T-cell (primary cell): ENCODE measurements around the gene NHSL2. TPM values are rescaled to one million over a fixed set of nuclear protein-coding genes. Genes with fewer than 3 reads are reported as not detected.

Experiments
- ATAC-seq, 4 experiments: fragments of 200-7000 bp in 3 of 4; fragments of 150-1000 bp in 1 of 4; cut with Tn5 transposase; replicated peaks in 1 of 4; 1 replicate in 3 of 4; 2 replicates in 1 of 4; pipeline ENCODE4 v1.10.0; 2021; ENCODE audit warnings: moderate library complexity in 3 of 4, mild to moderate bottlenecking in 2 of 4, moderate number of reproducible peaks in 1 of 4
- CTCF ChIA-PET, 2 donors: fragments of 300-600 bp; sonication (Branson Sonifier 250); formaldehyde crosslinking; loops; one replicate each; lab custom pipeline; 2022; ENCODE audit warnings: antibody characterized with exemption in 2 of 2; lab: Charles Lee
- POLR2A ChIA-PET, 2 donors: fragments of 300-600 bp; sonication (Branson Sonifier 250); formaldehyde crosslinking; loops; one replicate each; lab custom pipeline; 2022; ENCODE audit warnings: antibody characterized with exemption in 2 of 2; lab: Charles Lee
- DNase-seq, 35 experiments: peaks; one replicate each; pipeline versions ENCODE4 v3.0.0 to v3.0.0-alpha.2; 2013 to 2023
- H3K27ac ChIP-seq: one replicate; pipeline ENCODE4 v1.5.1; 2013; ENCODE audit warnings: low read length
- H3K27me3 ChIP-seq, 2 experiments: replicated peaks in 1 of 2; 1 replicate in 1 of 2; 2 replicates in 1 of 2; pipeline versions ENCODE4 v1.6.1 to v1.7.0; 2013; ENCODE audit warnings: low read length in 1 of 2, mixed read lengths in 1 of 2; ENCODE audit not compliant: control insufficient read depth in 2 of 2, insufficient read depth in 2 of 2; ENCODE audit errors: extremely low read depth in 1 of 2
- H3K36me3 ChIP-seq, 2 donors: 1 replicate in 1 of 2; 2 replicates in 1 of 2; pipeline versions ENCODE4 v1.6.1 to v1.7.0; 2013; ENCODE audit warnings: low read length in 1 of 2; ENCODE audit not compliant: control insufficient read depth in 2 of 2, insufficient read depth in 1 of 2; ENCODE audit errors: extremely low read depth in 1 of 2
- H3K4me1 ChIP-seq, 2 experiments: 1 replicate in 1 of 2; 2 replicates in 1 of 2; pipeline versions ENCODE4 v1.6.1 to v1.7.0; 2013; ENCODE audit warnings: low read length in 2 of 2, mixed read lengths in 1 of 2; ENCODE audit not compliant: insufficient read depth in 2 of 2, control insufficient read depth in 1 of 2; ENCODE audit errors: extremely low read depth in 1 of 2
- H3K4me3 ChIP-seq, 2 donors: 1 replicate in 1 of 2; 2 replicates in 1 of 2; pipeline versions ENCODE4 v1.5.1 to v1.7.0; 2013; ENCODE audit warnings: mild to moderate bottlenecking in 2 of 2, low read length in 1 of 2, moderate library complexity in 1 of 2; ENCODE audit not compliant: control insufficient read depth in 1 of 2; ENCODE audit errors: extremely low read depth in 1 of 2
- H3K9me3 ChIP-seq: 2 replicates; pipeline ENCODE4 v1.7.0; 2013
- H3K27ac Mint-ChIP-seq, 2 donors: one replicate each; pipeline ENCODE4 v1.8.0; 2020 to 2021; ENCODE audit warnings: mild to moderate bottlenecking in 2 of 2, mixed read lengths in 2 of 2
- H3K27me3 Mint-ChIP-seq, 2 donors: one replicate each; pipeline ENCODE4 v1.8.0; 2021 to 2022; ENCODE audit warnings: mixed read lengths in 2 of 2
- H3K36me3 Mint-ChIP-seq: one replicate; pipeline ENCODE4 v1.8.0; 2021; ENCODE audit warnings: mixed read lengths
- H3K4me1 Mint-ChIP-seq, 3 donors: one replicate each; pipeline ENCODE4 v1.8.0; 2020 to 2022; ENCODE audit warnings: mixed read lengths in 3 of 3, mild to moderate bottlenecking in 1 of 3
- H3K4me3 Mint-ChIP-seq, 3 donors: one replicate each; pipeline ENCODE4 v1.8.0; 2020 to 2022; ENCODE audit warnings: mild to moderate bottlenecking in 3 of 3, mixed read lengths in 3 of 3, moderate library complexity in 3 of 3
- H3K9me3 Mint-ChIP-seq, 3 donors: one replicate each; pipeline ENCODE4 v1.8.0; 2020 to 2022; ENCODE audit warnings: mixed read lengths in 3 of 3
- WGBS: methylation state at CpG from one replicate; pipeline ENCODE4 v1.1.5; 2013; ENCODE audit warnings: missing lambda C conversion rate; ENCODE audit not compliant: insufficient coverage; 5-methylcytosine and 5-hydroxymethylcytosine counted together
- total RNA-seq, 35 experiments: library from RNA in 6 of 35; stranded (reverse) in 6 of 35; fragments of 120-200 nt in 1 of 35; gene quantifications; one replicate each; pipeline versions ENCODE4 v1.2.1 to v1.2.4 and lab custom pipeline; 2013 to 2026

NHSL2 gene
- total RNA-seq, 5 donors from 2014 or later (not counting 1 experiment from before 2014, with no cell fraction given): 3.3 to 11.7 (median 8.1) TPM

DNA sequence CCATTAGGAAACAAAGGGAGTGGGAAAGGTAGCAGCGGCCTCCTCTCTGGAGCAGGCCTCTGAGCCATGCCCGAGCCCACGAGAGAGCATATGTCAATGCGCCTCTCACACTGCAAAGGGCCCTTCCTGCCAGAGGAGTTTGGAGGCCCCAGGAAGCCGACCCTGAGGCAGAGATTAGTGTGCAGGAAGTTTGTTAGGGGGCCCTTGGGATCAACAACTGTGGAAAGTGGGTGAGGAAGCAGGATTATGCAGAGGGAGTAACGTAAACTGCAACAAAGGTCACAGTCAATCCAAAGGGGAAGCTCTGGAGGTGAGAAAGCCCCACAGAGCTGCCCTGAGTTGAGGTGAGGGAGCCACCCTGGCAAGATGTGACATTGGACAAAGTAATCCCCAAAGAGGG is 203.7 kb downstream of the NHSL2 start:
- Histone ChIP-seq H3K4me1 (peaks cover 0 to 16% of the 10 kb centered on the region in 2 experiments), H3K4me3 (no peak overlapping the region), H3K9me3 (no peaks in the 10 kb centered on the region), H3K36me3 (no peaks in the 10 kb centered on the region), H3K27me3 (no peaks in the 10 kb centered on the region), H3K27ac (no peak overlapping the region)
- Mint-ChIP-seq H3K4me3 (no peak overlapping the region), H3K9me3 (no peaks in the 10 kb centered on the region), H3K27ac (peak overlapping the region; percentile 46 to 68), H3K36me3 (peaks cover 3% of the 10 kb centered on the region), H3K27me3 (peaks cover 0 to 22% of the 10 kb centered on the region in 2 donors), H3K4me1 (peaks cover 0 to 36% (median 13%) of the 10 kb centered on the region in 3 donors)
- WGBS: 100% methylated on average over 1 of the region's 6 CpGs
- ATAC-seq (no peak), DNase-seq (no peak)
- ChIA-PET POLR2A (no interaction called here), CTCF (interaction anchor here in 1 of 2 donors (0.6 kb wide), 1 partner anchor 13 kb away, joined by 3 read pairs; no protein-coding TSS in a partner anchor)

DNA sequence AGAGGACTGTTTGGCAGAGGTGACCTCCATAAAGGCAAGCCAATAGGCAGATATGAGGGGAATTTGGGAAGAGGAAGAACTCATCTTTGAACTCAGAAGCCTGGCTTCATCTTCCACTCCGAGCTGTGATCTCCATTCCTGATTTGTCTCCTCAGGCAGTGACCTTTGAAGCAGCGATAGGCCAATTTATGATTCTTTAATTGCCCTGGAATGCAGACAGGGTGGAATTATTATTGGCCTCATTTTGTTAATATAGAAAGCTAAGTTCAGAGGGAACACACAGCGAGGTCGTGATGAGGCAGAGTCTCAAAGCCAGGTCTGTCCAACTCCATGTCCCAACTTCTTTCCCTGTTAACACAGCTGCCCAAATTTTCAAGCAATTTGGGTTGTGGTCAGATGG is 204.2 kb downstream of the NHSL2 start:
- H3K9me3 Mint-ChIP-seq: no peaks in the 10 kb centered on the region
- peaks cover 0 to 16% of the 10 kb centered on the region in 2 experiments for H3K4me1 ChIP-seq
- H3K4me3 Mint-ChIP-seq: no peak overlapping the region
- H3K4me3 ChIP-seq: no peak overlapping the region
- peaks cover 3% of the 10 kb centered on the region for H3K36me3 Mint-ChIP-seq
- WGBS: no CpG with 5 or more reads among the region's 4 CpGs
- no peak for ATAC-seq
- H3K36me3 ChIP-seq: no peaks in the 10 kb centered on the region
- POLR2A ChIA-PET: no interaction called here
- peak overlapping the region in 1 of 2 donors; percentile 68 for H3K27ac Mint-ChIP-seq
- H3K4me1 Mint-ChIP-seq: peaks cover 0 to 39% (median 13%) of the 10 kb centered on the region in 3 donors
- DNase-seq: no peak
- CTCF ChIA-PET: no interaction called here
- no peaks in the 10 kb centered on the region for H3K9me3 ChIP-seq
- H3K27ac ChIP-seq: no peak overlapping the region
- no peaks in the 10 kb centered on the region for H3K27me3 ChIP-seq
- peaks cover 0 to 25% of the 10 kb centered on the region in 2 donors for H3K27me3 Mint-ChIP-seq

DNA sequence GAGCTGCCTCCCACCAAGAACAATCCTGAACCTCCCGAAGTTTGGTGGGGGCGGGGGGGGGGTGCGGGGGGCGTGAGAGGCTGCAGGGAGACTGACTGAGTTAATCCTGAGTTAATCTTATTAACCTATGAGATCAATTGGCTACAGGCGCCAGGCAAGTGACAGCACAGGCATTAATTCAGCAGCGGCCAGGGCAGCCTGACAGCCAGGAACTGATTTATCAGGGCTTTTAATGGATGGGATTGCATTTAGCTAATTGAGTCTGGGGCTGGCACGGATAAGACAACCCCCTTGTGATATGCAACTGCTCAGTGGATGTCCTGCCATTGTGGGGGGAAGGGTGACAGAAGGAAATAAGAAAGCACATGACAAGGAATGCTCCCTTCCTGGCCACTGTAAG is 204.7 kb downstream of the NHSL2 start:
- Mint-ChIP-seq H3K9me3 (no peaks in the 10 kb centered on the region), H3K4me3 (no peak overlapping the region), H3K27me3 (peaks cover 0 to 30% of the 10 kb centered on the region in 2 donors), H3K27ac (peak overlapping the region in 1 of 2 donors; percentile 27), H3K4me1 (peaks cover 0 to 40% (median 15%) of the 10 kb centered on the region in 3 donors), H3K36me3 (peaks cover 3% of the 10 kb centered on the region)
- WGBS: 90% methylated on average over 2 of the region's 7 CpGs
- no peak overlapping the region for H3K27ac ChIP-seq
- H3K36me3 ChIP-seq: no peaks in the 10 kb centered on the region
- H3K4me3 ChIP-seq: no peak overlapping the region
- ChIA-PET POLR2A (no interaction called here), CTCF (no interaction called here)
- H3K4me1 ChIP-seq: peaks cover 0 to 14% of the 10 kb centered on the region in 2 experiments
- no peaks in the 10 kb centered on the region for H3K27me3 ChIP-seq
- no peaks in the 10 kb centered on the region for H3K9me3 ChIP-seq
- DNase-seq (no peak), ATAC-seq (no peak)

DNA sequence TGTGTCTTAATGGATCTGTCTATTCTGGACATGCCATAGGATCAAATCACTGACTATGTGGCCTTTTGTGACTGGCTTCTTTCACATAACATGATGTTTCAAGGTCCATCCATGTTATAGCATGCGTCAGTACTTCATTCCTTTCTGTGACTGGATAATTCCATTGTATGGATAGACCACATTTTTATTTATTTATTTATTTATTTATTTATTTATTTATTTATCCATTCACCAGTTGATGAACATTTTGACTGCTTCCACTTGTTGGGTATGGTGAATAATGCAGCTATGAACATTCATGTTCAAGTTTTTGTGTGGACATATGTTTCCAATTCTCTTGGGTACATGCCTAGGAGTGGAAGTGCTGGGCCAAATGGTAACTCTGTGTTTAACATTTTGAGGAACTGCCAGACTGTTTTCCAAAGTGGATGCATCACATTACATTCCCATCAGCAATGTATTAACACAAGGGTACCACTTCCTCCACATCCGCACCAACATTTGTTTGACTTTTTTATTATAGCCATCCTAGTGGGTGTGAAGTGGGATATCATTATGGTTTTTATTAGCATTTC is 207.1 kb downstream of the NHSL2 start:
- Mint-ChIP-seq H3K4me3 (no peak overlapping the region), H3K27me3 (peaks cover 0 to 25% of the 10 kb centered on the region in 2 donors), H3K4me1 (peaks cover 11 to 56% (median 34%) of the 10 kb centered on the region in 3 donors), H3K9me3 (no peaks in the 10 kb centered on the region), H3K36me3 (peaks cover 3% of the 10 kb centered on the region), H3K27ac (peak overlapping the region in 1 of 2 donors; percentile 29)
- ATAC-seq (no peak), DNase-seq (no peak)
- Histone ChIP-seq H3K27me3 (no peaks in the 10 kb centered on the region), H3K36me3 (no peaks in the 10 kb centered on the region), H3K27ac (no peak overlapping the region), H3K4me1 (peaks cover 0 to 29% of the 10 kb centered on the region in 2 experiments), H3K9me3 (no peaks in the 10 kb centered on the region), H3K4me3 (no peak overlapping the region)
- no CpG with 5 or more reads among the region's 2 CpGs for WGBS
- ChIA-PET CTCF (no interaction called here), POLR2A (no interaction called here)

DNA sequence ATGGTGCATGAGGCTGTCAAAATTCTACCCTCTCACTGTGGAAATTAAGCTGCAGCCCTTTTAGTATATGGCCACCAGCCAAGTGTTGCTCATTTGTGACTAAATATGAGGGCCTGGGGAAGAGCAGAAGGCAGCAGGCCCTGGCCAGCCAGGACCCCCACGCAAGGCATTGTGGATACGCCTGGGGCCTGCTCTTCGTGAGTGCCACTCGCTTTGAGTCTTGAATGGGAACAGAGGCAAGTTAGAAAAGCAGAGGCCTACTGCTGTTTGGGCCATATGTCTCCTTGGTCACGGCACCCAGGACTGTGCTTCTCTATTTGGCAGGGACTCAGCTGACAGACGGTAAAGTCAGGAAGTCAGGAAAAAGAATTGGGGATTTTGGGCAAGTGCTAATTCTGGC is 210.2 kb downstream of the NHSL2 start:
- Mint-ChIP-seq H3K27ac (peak overlapping the region; percentile 83 to 90), H3K27me3 (peaks cover 2 to 34% of the 10 kb centered on the region in 2 donors), H3K9me3 (no peaks in the 10 kb centered on the region), H3K36me3 (peaks cover 6% of the 10 kb centered on the region), H3K4me1 (peaks cover 18 to 74% (median 53%) of the 10 kb centered on the region in 3 donors), H3K4me3 (peak overlapping the region in 2 of 3 donors; percentile 17 to 49)
- POLR2A ChIA-PET: interaction anchor here in 1 of 2 donors (1.1 kb wide), 1 partner anchor 15 kb away, joined by 7 read pairs; no protein-coding TSS in a partner anchor
- Histone ChIP-seq H3K36me3 (no peaks in the 10 kb centered on the region), H3K27ac (peak overlapping the region; percentile 73), H3K4me1 (peaks cover 0 to 53% of the 10 kb centered on the region in 2 experiments), H3K9me3 (no peaks in the 10 kb centered on the region), H3K4me3 (no peak overlapping the region), H3K27me3 (no peaks in the 10 kb centered on the region)
- 94% methylated on average over 3 of the region's 6 CpGs for WGBS
- CTCF ChIA-PET: interaction anchor here in 1 of 2 donors (0.5 to 1.2 kb wide), 3 partner anchors 15 to 74 kb away, joined by 3 to 7 read pairs (median 5); no protein-coding TSS in a partner anchor
- ATAC-seq: no peak
- DNase-seq: no peak

DNA sequence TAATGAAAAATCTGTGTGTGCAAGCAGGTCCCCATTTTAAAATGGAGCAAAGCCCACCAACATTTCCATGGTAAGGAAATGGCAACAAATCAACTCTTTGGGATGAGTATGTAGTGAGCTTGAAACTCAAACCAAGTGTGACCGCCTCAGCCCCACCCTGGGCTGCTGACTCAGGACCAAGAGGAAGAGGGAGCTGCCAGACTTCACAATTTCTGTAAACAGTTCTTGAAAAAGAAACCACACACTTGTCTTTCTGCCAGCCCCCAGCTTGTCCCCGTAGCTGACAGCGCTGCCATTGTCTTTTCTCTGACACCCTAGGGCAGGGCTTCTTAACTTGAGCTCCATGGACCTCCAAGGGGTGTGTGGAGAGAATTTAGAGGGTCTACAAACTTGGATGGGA is 210.7 kb downstream of the NHSL2 start:
- Mint-ChIP-seq H3K9me3 (no peaks in the 10 kb centered on the region), H3K4me1 (peaks cover 18 to 74% (median 55%) of the 10 kb centered on the region in 3 donors), H3K36me3 (peaks cover 6% of the 10 kb centered on the region), H3K4me3 (peak overlapping the region; percentile 17 to 49 (median 24)), H3K27me3 (peaks cover 2 to 34% of the 10 kb centered on the region in 2 donors), H3K27ac (peak overlapping the region; percentile 83 to 90)
- ATAC-seq (peak; percentile 83 to 91 (median 86)), DNase-seq (peak in 25 of 35 experiments; percentile 15 to 61 (median 34))
- Histone ChIP-seq H3K36me3 (no peaks in the 10 kb centered on the region), H3K4me1 (peaks cover 0 to 58% of the 10 kb centered on the region in 2 experiments), H3K27ac (peak overlapping the region; percentile 73), H3K4me3 (no peak overlapping the region), H3K9me3 (no peaks in the 10 kb centered on the region), H3K27me3 (no peaks in the 10 kb centered on the region)
- no CpG with 5 or more reads among the region's 3 CpGs for WGBS
- ChIA-PET CTCF (interaction anchor here (0.5 to 1.2 kb wide), 5 partner anchors 16 to 128 kb away, joined by 3 to 7 read pairs (median 3); no protein-coding TSS in a partner anchor), POLR2A (no interaction called here)
